Fibroblast of lung (primary cell): ENCODE results near the gene PPARG. TPM values are rescaled to one million over a fixed set of nuclear protein-coding genes. Genes with fewer than 3 reads are reported as not detected.

Source experiments
- DNase-seq, 2 donors: peaks; one replicate each; pipeline versions ENCODE4 v3.0.0 to v3.0.0-alpha.2; 2010; ENCODE audit warnings: low read depth in 2 of 2
- H2AFZ ChIP-seq: 2 replicates; pipeline ENCODE4 v1.5.1; 2012; ENCODE audit warnings: low read length, control low read depth, inconsistent platforms
- H3K27ac ChIP-seq: 2 replicates; pipeline ENCODE4 v1.5.1; 2011; ENCODE audit warnings: low read length, control low read depth; ENCODE audit not compliant: insufficient read depth
- H3K27me3 ChIP-seq: 2 replicates; pipeline ENCODE4 v1.5.1; 2011; ENCODE audit warnings: mild to moderate bottlenecking, low read length; ENCODE audit not compliant: control insufficient read depth, insufficient read depth
- H3K36me3 ChIP-seq: 2 replicates; pipeline ENCODE4 v1.5.1; 2011; ENCODE audit warnings: low read length; ENCODE audit not compliant: control insufficient read depth, insufficient read depth
- H3K4me1 ChIP-seq: 2 replicates; pipeline ENCODE4 v1.5.1; 2011; ENCODE audit warnings: low read length; ENCODE audit not compliant: control insufficient read depth, insufficient read depth; ENCODE audit errors: extremely low read depth
- H3K4me2 ChIP-seq: 2 replicates; pipeline ENCODE4 v1.5.1; 2011; ENCODE audit warnings: low read length, control low read depth; ENCODE audit not compliant: insufficient read depth; ENCODE audit errors: extremely low read depth
- H3K4me3 ChIP-seq, 4 experiments: fragments of 200-600 bp in 1 of 4; sonication (generic) in 1 of 4; replicated peaks in 1 of 4; 2 replicates each; pipeline ENCODE4 v1.5.1; 2011 to 2016; ENCODE audit warnings: low read length in 4 of 4, low read depth in 3 of 4, mild to moderate bottlenecking in 3 of 4, control low read depth in 2 of 4, inconsistent platforms in 1 of 4, mixed read lengths in 1 of 4; ENCODE audit not compliant: insufficient read depth in 1 of 4; ENCODE audit errors: control extremely low read depth in 1 of 4
- H3K79me2 ChIP-seq: 2 replicates; pipeline ENCODE4 v1.5.1; 2012; ENCODE audit warnings: mild to moderate bottlenecking, low read length, inconsistent platforms; ENCODE audit not compliant: control insufficient read depth, insufficient read depth
- H3K9ac ChIP-seq: 2 replicates; pipeline ENCODE4 v1.5.1; 2011; ENCODE audit warnings: mild to moderate bottlenecking, low read length, control low read depth; ENCODE audit not compliant: insufficient read depth
- H3K9me3 ChIP-seq: 2 replicates; pipeline ENCODE4 v1.5.1; 2012; ENCODE audit warnings: low read depth, low read length; ENCODE audit not compliant: control insufficient read depth, insufficient read depth
- H4K20me1 ChIP-seq: 2 replicates; pipeline ENCODE4 v1.5.1; 2011; ENCODE audit warnings: low read length; ENCODE audit not compliant: control insufficient read depth, insufficient read depth; ENCODE audit errors: extremely low read depth
- EZH2 ChIP-seq: IDR thresholded peaks from 2 replicates; pipeline ENCODE4 v1.5.1; 2012; ENCODE audit warnings: low read length, control low read depth, mild to moderate bottlenecking; ENCODE audit errors: missing control alignments
- polyA plus RNA-seq, 2 donors: library from polyadenylated mRNA; depleted of rRNA in 1 of 2; stranded (reverse) in 1 of 2; unstranded in 1 of 2; fragments of >200 nt; gene quantifications; 2 replicates each; pipeline ENCODE4 v1.2.1, GENCODE V29; 2011 to 2012; ENCODE audit warnings: missing spikeins in 1 of 2
- total RNA-seq: library from RNA; depleted of rRNA; stranded (reverse); fragments of >200 nt; gene quantifications from 2 replicates; pipeline ENCODE4 v1.2.1, GENCODE V29; 2014
- TF ChIP-seq, protein P1 (sequence below), 2 donors: IDR thresholded peaks in 1 of 2; conservative IDR thresholded peaks in 1 of 2; 1 replicate in 1 of 2; 2 replicates in 1 of 2; pipeline ENCODE4 v1.5.1; 2011 to 2012; ENCODE audit warnings: low read length in 2 of 2, control low read depth in 1 of 2, inconsistent platforms in 1 of 2, low read depth in 1 of 2, mild to moderate bottlenecking in 1 of 2

Gene PPARG
- total and polyA plus RNA-seq, 2 donors (not counting 1 experiment from before 2014, with no cell fraction given) = 32.8 to 42.8 TPM

DNA sequence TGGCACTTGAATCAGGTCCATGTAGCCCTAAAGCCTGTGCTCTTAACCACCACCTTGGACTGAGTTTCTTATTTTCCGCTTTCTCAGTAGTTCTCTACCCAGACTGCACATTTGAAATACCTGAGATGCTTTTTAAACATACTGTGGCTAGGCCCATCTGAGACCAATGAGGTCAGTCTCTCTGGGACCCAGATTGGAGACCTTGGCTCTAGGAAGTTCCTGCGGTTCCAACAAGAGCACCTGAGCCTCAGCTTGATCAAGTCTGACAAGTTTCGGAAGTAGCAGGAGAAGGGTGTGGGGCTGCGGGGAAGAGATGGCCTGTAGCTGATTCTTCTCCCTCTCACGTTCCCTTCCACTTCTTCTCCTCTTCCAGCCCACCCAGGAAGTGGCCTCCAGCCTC, 183.9 kb downstream of the PPARG start:
- no peaks in the 10 kb centered on the region for H3K79me2 ChIP-seq
- H2AFZ ChIP-seq = no peak overlapping the region
- no peak overlapping the region for H3K27ac ChIP-seq
- H3K9me3 ChIP-seq = no peaks in the 10 kb centered on the region
- H3K9ac ChIP-seq = no peak overlapping the region
- DNase-seq = no peak
- no peaks in the 10 kb centered on the region for H3K27me3 ChIP-seq
- TF ChIP-seq, protein P1, sequence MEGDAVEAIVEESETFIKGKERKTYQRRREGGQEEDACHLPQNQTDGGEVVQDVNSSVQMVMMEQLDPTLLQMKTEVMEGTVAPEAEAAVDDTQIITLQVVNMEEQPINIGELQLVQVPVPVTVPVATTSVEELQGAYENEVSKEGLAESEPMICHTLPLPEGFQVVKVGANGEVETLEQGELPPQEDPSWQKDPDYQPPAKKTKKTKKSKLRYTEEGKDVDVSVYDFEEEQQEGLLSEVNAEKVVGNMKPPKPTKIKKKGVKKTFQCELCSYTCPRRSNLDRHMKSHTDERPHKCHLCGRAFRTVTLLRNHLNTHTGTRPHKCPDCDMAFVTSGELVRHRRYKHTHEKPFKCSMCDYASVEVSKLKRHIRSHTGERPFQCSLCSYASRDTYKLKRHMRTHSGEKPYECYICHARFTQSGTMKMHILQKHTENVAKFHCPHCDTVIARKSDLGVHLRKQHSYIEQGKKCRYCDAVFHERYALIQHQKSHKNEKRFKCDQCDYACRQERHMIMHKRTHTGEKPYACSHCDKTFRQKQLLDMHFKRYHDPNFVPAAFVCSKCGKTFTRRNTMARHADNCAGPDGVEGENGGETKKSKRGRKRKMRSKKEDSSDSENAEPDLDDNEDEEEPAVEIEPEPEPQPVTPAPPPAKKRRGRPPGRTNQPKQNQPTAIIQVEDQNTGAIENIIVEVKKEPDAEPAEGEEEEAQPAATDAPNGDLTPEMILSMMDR (conservative IDR thresholded peaks at IDR 0.05 in 1 of 2, IDR thresholded peaks at IDR 0.05 in 1 of 2; ENCODE audit: low read depth in 1 of 2, low read length in 2 of 2) = no peak
- TF ChIP-seq EZH2 = no peak
- H3K4me1 ChIP-seq = peaks cover 5% of the 10 kb centered on the region
- H3K36me3 ChIP-seq = no peaks in the 10 kb centered on the region
- H4K20me1 ChIP-seq = no peaks in the 10 kb centered on the region
- H3K4me2 ChIP-seq = no peak overlapping the region
- no peak overlapping the region for H3K4me3 ChIP-seq

DNA sequence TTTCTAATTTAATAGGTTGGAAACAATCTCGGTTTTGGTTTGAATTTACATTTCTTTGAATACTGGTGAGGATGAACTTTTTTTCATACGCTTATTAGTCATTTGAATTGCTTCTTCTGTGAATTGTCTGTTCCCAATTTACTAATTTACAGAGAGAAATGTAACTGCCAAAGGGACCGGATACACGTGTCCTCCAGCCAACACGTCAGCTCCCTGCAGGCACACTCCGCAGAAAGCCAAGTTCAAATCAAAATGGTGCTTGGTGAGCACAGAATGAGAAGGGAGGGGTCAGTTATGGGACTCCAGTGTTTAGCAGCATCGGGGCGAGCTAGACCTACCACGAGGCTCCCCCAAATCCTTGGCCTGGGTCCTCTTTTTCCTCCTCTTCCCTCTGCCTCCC, 184.6 kb downstream of the PPARG start:
- no peak for DNase-seq
- H4K20me1 ChIP-seq = no peaks in the 10 kb centered on the region
- no peak overlapping the region for H2AFZ ChIP-seq
- TF ChIP-seq EZH2 = no peak
- TF ChIP-seq, protein P1 (conservative IDR thresholded peaks at IDR 0.05 in 1 of 2, IDR thresholded peaks at IDR 0.05 in 1 of 2; ENCODE audit: low read depth in 1 of 2, low read length in 2 of 2) = no peak
- no peaks in the 10 kb centered on the region for H3K79me2 ChIP-seq
- H3K4me1 ChIP-seq = peaks cover 5% of the 10 kb centered on the region
- H3K4me3 ChIP-seq = no peak overlapping the region
- no peaks in the 10 kb centered on the region for H3K9me3 ChIP-seq
- no peak overlapping the region for H3K4me2 ChIP-seq
- H3K27me3 ChIP-seq = no peaks in the 10 kb centered on the region
- H3K36me3 ChIP-seq = no peaks in the 10 kb centered on the region
- no peak overlapping the region for H3K9ac ChIP-seq
- no peak overlapping the region for H3K27ac ChIP-seq

DNA sequence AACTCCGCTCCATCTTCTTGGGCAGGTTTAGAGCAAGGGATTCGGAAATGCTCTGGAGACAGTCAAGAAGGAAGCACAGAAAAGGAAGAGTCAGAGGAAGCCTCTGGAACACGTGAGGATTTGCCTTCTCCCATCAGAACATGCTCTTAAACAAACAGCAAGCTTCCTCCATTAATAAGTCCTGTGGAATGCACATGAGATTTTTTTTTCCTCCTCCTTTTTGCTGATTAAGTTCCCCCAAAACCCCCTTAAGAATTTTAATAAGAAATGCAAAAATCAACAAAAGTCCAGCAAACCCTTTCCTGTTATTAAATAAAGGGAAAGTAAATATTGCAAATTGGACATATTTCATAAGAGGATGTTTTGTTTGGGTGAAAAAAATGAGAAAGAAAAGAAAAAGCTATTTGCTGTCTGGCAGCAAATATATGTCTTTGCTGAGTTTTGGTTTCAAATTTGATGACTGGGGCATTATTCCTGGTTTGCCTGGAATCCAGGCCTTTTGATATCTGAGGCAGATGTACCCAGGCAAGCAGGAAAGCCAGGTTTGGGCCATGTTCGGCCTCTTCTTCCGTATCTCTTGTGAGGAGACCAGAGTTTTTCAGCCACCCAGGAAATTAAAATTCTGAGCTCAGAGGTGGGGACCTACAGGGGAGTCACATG, 187.5 kb downstream of the PPARG start:
- no peak for TF ChIP-seq EZH2
- TF ChIP-seq, protein P1 (conservative IDR thresholded peaks at IDR 0.05 in 1 of 2, IDR thresholded peaks at IDR 0.05 in 1 of 2; ENCODE audit: low read depth in 1 of 2, low read length in 2 of 2) = no peak
- Histone ChIP-seq H3K27ac (no peak overlapping the region), H3K79me2 (no peaks in the 10 kb centered on the region), H3K27me3 (no peaks in the 10 kb centered on the region), H3K4me1 (peaks cover 5% of the 10 kb centered on the region), H3K9ac (no peak overlapping the region), H3K36me3 (no peaks in the 10 kb centered on the region), H3K4me3 (no peak overlapping the region), H2AFZ (peak overlapping the region; percentile 54), H4K20me1 (no peaks in the 10 kb centered on the region), H3K9me3 (no peaks in the 10 kb centered on the region), H3K4me2 (no peak overlapping the region)
- peak; percentile 64 to 67 for DNase-seq
